Activated T-cell treated with anti-CD3 and anti-CD28 coated beads, Interleukin-2, amount 50 U/mL, for 72 hours (primary cell): Measurements from ENCODE around the gene PCP4. TPM values are rescaled to one million over a fixed set of nuclear protein-coding genes. Genes with fewer than 3 reads are reported as not detected.

ENCODE experiments used
- ATAC-seq, 2 donors: fragments of 150-1000 bp; cut with Tn5 transposase; replicated peaks in 1 of 2; 2 replicates each; pipeline ENCODE4 v1.10.0; 2021; ENCODE audit warnings: moderate library complexity in 2 of 2, mild to moderate bottlenecking in 1 of 2
- DNase-seq, 2 donors: peaks; one replicate each; pipeline ENCODE4 v3.0.0; 2021 to 2022; ENCODE audit warnings: mixed read lengths in 1 of 2
- H3K27ac Mint-ChIP-seq: one replicate; pipeline ENCODE4 v1.8.0; 2022; ENCODE audit warnings: mild to moderate bottlenecking, moderate library complexity, mixed read lengths
- H3K27me3 Mint-ChIP-seq: one replicate; pipeline ENCODE4 v1.8.0; 2022; ENCODE audit warnings: low read depth, mixed read lengths
- H3K36me3 Mint-ChIP-seq, 2 donors: one replicate each; pipeline ENCODE4 v1.8.0; 2022; ENCODE audit warnings: mixed read lengths in 2 of 2, mild to moderate bottlenecking in 1 of 2; ENCODE audit not compliant: insufficient read depth in 2 of 2
- H3K4me1 Mint-ChIP-seq: one replicate; pipeline ENCODE4 v1.8.0; 2022; ENCODE audit warnings: low read depth, mixed read lengths
- H3K4me3 Mint-ChIP-seq, 2 donors: one replicate each; pipeline ENCODE4 v1.8.0; 2022; ENCODE audit warnings: mild to moderate bottlenecking in 2 of 2, mixed read lengths in 2 of 2, moderate library complexity in 2 of 2
- H3K9me3 Mint-ChIP-seq, 2 donors: one replicate each; pipeline ENCODE4 v1.8.0; 2022; ENCODE audit warnings: mixed read lengths in 2 of 2
- total RNA-seq, 2 donors: library from RNA; stranded (reverse); gene quantifications; one replicate each; pipeline ENCODE4 v1.2.3, GENCODE V29; 2022

PCP4 gene
- total RNA-seq, 2 donors from 2014 or later = not detected

DNA sequence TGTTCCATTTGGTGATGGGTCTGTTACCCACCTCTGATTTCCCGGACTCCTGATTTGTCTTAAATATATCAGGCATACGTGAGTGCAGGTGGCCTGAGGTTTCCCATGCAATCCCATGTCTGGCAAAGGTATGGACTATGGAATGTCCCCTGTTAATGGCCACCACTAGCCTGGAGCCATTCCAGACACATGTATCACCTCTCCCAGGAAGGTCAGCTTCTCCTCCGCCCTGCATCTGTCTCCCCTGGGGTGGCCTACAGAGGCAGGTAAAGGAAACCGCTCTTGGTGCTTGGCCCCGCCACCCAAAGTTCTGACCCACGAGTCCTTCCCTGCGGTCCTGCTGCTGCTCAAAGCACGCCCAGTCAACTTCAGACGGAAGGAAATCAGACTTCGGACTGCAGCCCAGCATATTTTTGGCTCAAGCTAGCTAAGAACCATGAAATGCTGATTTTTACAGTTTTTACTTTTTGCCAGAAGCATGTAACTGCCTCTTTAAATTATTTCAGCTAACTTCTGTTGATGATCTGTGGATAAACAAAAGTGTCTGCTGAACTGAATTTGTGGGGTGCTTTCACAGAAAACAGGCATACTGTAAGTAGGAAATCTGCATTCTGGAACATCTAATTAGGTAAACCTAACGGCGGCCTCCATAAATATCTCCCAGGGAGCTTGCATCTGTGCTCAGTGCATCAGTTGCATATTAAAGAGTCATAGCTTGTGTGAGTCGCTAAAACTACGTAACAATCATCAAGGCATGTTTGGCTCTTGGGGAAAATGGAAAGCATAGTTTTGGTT lies 105.9 kb downstream of the PCP4 start:
- Mint-ChIP-seq H3K4me1 (no peaks in the 10 kb centered on the region), H3K27ac (no peak overlapping the region), H3K27me3 (peaks cover 5% of the 10 kb centered on the region), H3K9me3 (peaks cover 0 to 2% of the 10 kb centered on the region in 2 donors), H3K4me3 (no peak overlapping the region), H3K36me3 (no peaks in the 10 kb centered on the region)
- DNase-seq (no peak), ATAC-seq (no peak)

DNA sequence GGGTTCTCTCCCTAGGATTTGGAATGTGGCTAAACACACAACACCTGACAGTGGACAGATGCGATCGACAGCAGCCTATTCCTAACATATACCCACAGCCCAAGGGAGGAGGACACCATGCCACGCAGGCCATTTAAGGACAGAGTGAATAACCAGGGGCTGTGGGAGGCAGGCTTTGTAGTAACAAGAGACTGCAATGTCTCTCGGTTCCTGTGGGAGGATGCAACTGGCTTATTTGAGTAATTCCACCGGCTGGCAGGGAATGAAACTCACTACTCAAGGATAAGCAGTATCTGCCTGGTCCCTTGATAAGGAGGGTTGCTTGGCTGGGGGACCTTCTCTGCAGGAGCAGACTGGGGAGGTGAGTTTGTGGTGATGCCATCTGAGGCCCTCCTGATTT lies 109.6 kb downstream of the PCP4 start:
- peaks cover 0 to 2% of the 10 kb centered on the region in 2 donors for H3K9me3 Mint-ChIP-seq
- H3K4me3 Mint-ChIP-seq = no peak overlapping the region
- DNase-seq (no peak), ATAC-seq (no peak)
- H3K4me1 Mint-ChIP-seq = no peaks in the 10 kb centered on the region
- no peaks in the 10 kb centered on the region for H3K36me3 Mint-ChIP-seq
- H3K27me3 Mint-ChIP-seq = peaks cover 5% of the 10 kb centered on the region
- H3K27ac Mint-ChIP-seq = no peak overlapping the region

Other genes with a start within 250 kb of the PCP4 start
- not detected for gene IGSF5, start 122.3 kb upstream of the PCP4 start, total RNA-seq